OCI-LY7 (cell line): Measurements from ENCODE around the gene COX7B2. TPM values are rescaled to one million over a fixed set of nuclear protein-coding genes. Genes with fewer than 3 reads are reported as not detected.

Experiments used
- BruUV-seq: library from RNA; stranded (reverse); fragments of 400-500 nt; replicated peaks from 2 replicates; lab custom pipeline; 2021; lab: Mats Ljungman, UMichigan
- CTCF ChIA-PET: fragments of 300-600 bp; sonication (Branson Sonifier 250); formaldehyde crosslinking; loops from one replicate; lab custom pipeline; 2022; ENCODE audit warnings: antibody characterized with exemption; ENCODE audit not compliant: unreplicated experiment; lab: Charles Lee
- POLR2A ChIA-PET: fragments of 300-600 bp; sonication (Branson Sonifier 250); formaldehyde crosslinking; loops from one replicate; lab custom pipeline; 2022; ENCODE audit warnings: antibody characterized with exemption; lab: Charles Lee
- DNase-seq: peaks from one replicate; pipeline ENCODE4 v3.0.0-alpha.2; 2015; ENCODE audit warnings: low spot score
- H2AFZ ChIP-seq: fragments of 200-600 bp; sonication (generic), shearing (Covaris generic); 2 replicates; pipeline ENCODE4 v1.6.1; 2014; ENCODE audit warnings: mild to moderate bottlenecking, antibody characterized with exemption, low read length, moderate library complexity
- H3K27ac ChIP-seq: fragments of 200-600 bp; sonication (generic); 2 replicates; pipeline ENCODE4 v1.5.1; 2014; ENCODE audit warnings: mixed run types, low read depth, mild to moderate bottlenecking, moderate library complexity, low read length, inconsistent platforms; ENCODE audit not compliant: poor library complexity, severe bottlenecking
- H3K36me3 ChIP-seq: fragments of 200-600 bp; sonication (generic); 2 replicates; pipeline ENCODE4 v1.6.1; 2014; ENCODE audit warnings: mild to moderate bottlenecking, antibody characterized with exemption, low read length, moderate library complexity, mixed read lengths; ENCODE audit not compliant: insufficient read depth
- H3K4me1 ChIP-seq: fragments of 200-600 bp; sonication (generic); 2 replicates; pipeline ENCODE4 v1.5.1; 2014; ENCODE audit warnings: mild to moderate bottlenecking, low read length; ENCODE audit not compliant: insufficient read depth, poor library complexity, severe bottlenecking
- H3K4me2 ChIP-seq: fragments of 200-600 bp; sonication (generic); 2 replicates; pipeline ENCODE4 v1.6.1; 2014; ENCODE audit warnings: mild to moderate bottlenecking, low read length
- H3K4me3 ChIP-seq: fragments of 200-600 bp; sonication (generic); 2 replicates; pipeline ENCODE4 v1.5.1; 2014; ENCODE audit warnings: mild to moderate bottlenecking, low read depth, low read length; ENCODE audit not compliant: poor library complexity, severe bottlenecking
- H3K79me2 ChIP-seq: fragments of 200-600 bp; sonication (generic); 2 replicates; pipeline ENCODE4 v1.6.1; 2016; ENCODE audit warnings: low read depth, mild to moderate bottlenecking, low read length, moderate library complexity, mixed read lengths; ENCODE audit not compliant: insufficient read depth
- H3K9me2 ChIP-seq: fragments of 200-600 bp; sonication (generic); 2 replicates; pipeline ENCODE4 v1.6.1; 2016; ENCODE audit warnings: mild to moderate bottlenecking, low read length, mixed read lengths; ENCODE audit not compliant: insufficient read depth
- H3K9me3 ChIP-seq: fragments of 200-600 bp; sonication (generic); 2 replicates; pipeline ENCODE4 v1.6.1; 2014; ENCODE audit warnings: mild to moderate bottlenecking, mixed run types, low read length, mixed read lengths
- H4K20me1 ChIP-seq: fragments of 200-600 bp; sonication (generic); 2 replicates; pipeline ENCODE4 v1.6.1; 2014; ENCODE audit warnings: mild to moderate bottlenecking, antibody characterized with exemption, low read length, moderate library complexity, mixed read lengths; ENCODE audit not compliant: insufficient read depth
- CTCF ChIP-seq: fragments of 200-600 bp; sonication (generic); conservative IDR thresholded peaks from 2 replicates; pipeline ENCODE4 v1.5.1; 2014; ENCODE audit warnings: mild to moderate bottlenecking, antibody characterized with exemption, low read length, moderate library complexity, mixed read lengths
- EZH2phosphoT487 ChIP-seq: fragments of 200-600 bp; sonication (generic); IDR thresholded peaks from 2 replicates; pipeline ENCODE4 v1.6.1; 2018; ENCODE audit warnings: low read depth, borderline replicate concordance, mild to moderate bottlenecking, mixed run types, antibody characterized with exemption, low read length, moderate library complexity, mixed read lengths
- intact Hi-C: fragments of 100-400 bp; cut with micrococcal nuclease; formaldehyde crosslinking; loops from one replicate; pipeline ENCODE4 v1.10.0; 2022; ENCODE audit not compliant: unreplicated experiment
- total RNA-seq, 2 experiments: library from RNA; depleted of rRNA in 1 of 2; stranded (reverse); fragments of >200 nt in 1 of 2; shearing (Covaris generic) in 1 of 2; gene quantifications; 2 replicates each; pipeline ENCODE4 v1.2.3, GENCODE V29; 2014 to 2022

Gene COX7B2
- total RNA-seq, 2 experiments from 2014 or later = not detected

DNA sequence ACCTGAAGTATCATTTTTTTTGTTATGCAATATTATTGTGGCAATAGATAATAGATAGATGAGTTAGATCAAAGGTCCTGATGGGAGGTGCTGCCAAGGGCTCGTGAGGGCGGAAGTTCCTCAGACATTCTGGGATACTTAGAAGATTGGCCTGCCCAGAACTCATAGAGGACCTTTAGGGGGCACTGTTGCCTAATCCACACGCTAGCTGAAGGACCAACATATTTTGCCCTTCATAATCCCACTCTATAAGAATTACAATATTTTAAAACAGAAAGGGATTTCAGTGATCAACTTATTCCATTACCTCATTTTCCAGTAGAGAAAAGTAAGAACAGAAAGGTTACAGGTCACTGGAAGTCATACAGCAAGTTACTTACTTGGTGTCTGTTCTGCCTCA, 22.9 kb upstream of the COX7B2 start:
- DNase-seq = peak; percentile 14
- no peak overlapping the region for H3K4me3 ChIP-seq
- no peaks in the 10 kb centered on the region for H4K20me1 ChIP-seq
- H3K9me3 ChIP-seq = no peaks in the 10 kb centered on the region
- no peaks in the 10 kb centered on the region for H3K9me2 ChIP-seq
- BruUV-seq = no TSS peak
- no peak overlapping the region for H3K27ac ChIP-seq
- no peaks in the 10 kb centered on the region for H3K79me2 ChIP-seq
- no peak overlapping the region for H3K4me2 ChIP-seq
- no peaks in the 10 kb centered on the region for H3K36me3 ChIP-seq
- CTCF ChIA-PET = no interaction called here
- no peak for TF ChIP-seq EZH2phosphoT487
- peak; percentile 70 for TF ChIP-seq CTCF
- H2AFZ ChIP-seq = no peak overlapping the region
- POLR2A ChIA-PET = no interaction called here
- intact Hi-C loops = loop anchor here (5.0 kb wide), 1 partner anchor 190 kb away; no protein-coding TSS in a partner anchor
- H3K4me1 ChIP-seq = no peaks in the 10 kb centered on the region

GRCh38 chr4:46930891-46931290, 21.8 kb upstream of the COX7B2 start:
- H3K79me2 ChIP-seq = no peaks in the 10 kb centered on the region
- no peaks in the 10 kb centered on the region for H4K20me1 ChIP-seq
- no peaks in the 10 kb centered on the region for H3K36me3 ChIP-seq
- no peaks in the 10 kb centered on the region for H3K9me2 ChIP-seq
- DNase-seq = no peak
- ChIA-PET CTCF (no interaction called here), POLR2A (no interaction called here)
- TF ChIP-seq EZH2phosphoT487 (no peak), CTCF (no peak)
- intact Hi-C loops = loop anchor here (5.0 kb wide), 1 partner anchor 191 kb away; no protein-coding TSS in a partner anchor
- no TSS peak for BruUV-seq
- H3K4me2 ChIP-seq = no peak overlapping the region
- no peak overlapping the region for H2AFZ ChIP-seq
- no peaks in the 10 kb centered on the region for H3K9me3 ChIP-seq
- no peak overlapping the region for H3K27ac ChIP-seq
- no peak overlapping the region for H3K4me3 ChIP-seq
- H3K4me1 ChIP-seq = no peaks in the 10 kb centered on the region

- no peaks in the 10 kb centered on the region for H4K20me1 ChIP-seq
- no peaks in the 10 kb centered on the region for H3K9me3 ChIP-seq
- H3K79me2 ChIP-seq = no peaks in the 10 kb centered on the region
- H3K4me3 ChIP-seq = no peak overlapping the region
- no peak overlapping the region for H2AFZ ChIP-seq
- no peaks in the 10 kb centered on the region for H3K9me2 ChIP-seq
- CTCF ChIA-PET = no interaction called here
- DNase-seq = no peak
- H3K4me1 ChIP-seq = no peaks in the 10 kb centered on the region
- no TSS peak for BruUV-seq
- no peak overlapping the region for H3K27ac ChIP-seq
- no peaks in the 10 kb centered on the region for H3K36me3 ChIP-seq
- POLR2A ChIA-PET = no interaction called here
- intact Hi-C loops = no loop called here
- H3K4me2 ChIP-seq = no peak overlapping the region
- TF ChIP-seq EZH2phosphoT487 (no peak), CTCF (no peak)
Observed at GRCh38 chr4:46927201-46927600, 18.2 kb upstream of the COX7B2 start.
